Endothelial cell of umbilical vein (primary cell): ENCODE results near the gene APOBEC3A. TPM values are rescaled to one million over a fixed set of nuclear protein-coding genes. Genes with fewer than 3 reads are reported as not detected.

ENCODE experiments used
- BruUV-seq: library from RNA; stranded (reverse); fragments of 400-500 nt; replicated peaks from 2 replicates; lab custom pipeline; 2021; lab: Mats Ljungman, UMichigan
- CTCF ChIA-PET: fragments of 300-600, 350-600 bp; sonication (Branson Sonifier 250); formaldehyde crosslinking; loops from one replicate; lab custom pipeline; 2021; ENCODE audit warnings: antibody characterized with exemption, inconsistent platforms; lab: Charles Lee
- POLR2A ChIA-PET: fragments of 300-600, 350-600 bp; sonication (Branson Sonifier 250); formaldehyde crosslinking; loops from one replicate; lab custom pipeline; 2021; ENCODE audit warnings: antibody characterized with exemption, inconsistent platforms; lab: Charles Lee
- DNase-seq: peaks from one replicate; pipeline ENCODE4 v3.0.0-alpha.2; 2011; ENCODE audit warnings: low read depth, low spot score
- FAIRE-seq: peaks from 2 replicates; lab custom pipeline; 2011; peaks lifted over from hg19 to GRCh38; lab: Jason Lieb, UNC
- H2AFZ ChIP-seq: 2 replicates; pipeline ENCODE4 v1.6.0; 2012; ENCODE audit warnings: low read depth, low read length, control low read depth, inconsistent platforms
- H3K27ac ChIP-seq: 2 replicates; pipeline ENCODE4 v1.5.1; 2011; ENCODE audit warnings: low read depth, mild to moderate bottlenecking, control low read depth, low read length, moderate library complexity; ENCODE audit not compliant: insufficient read depth
- H3K27me3 ChIP-seq, 2 experiments: 2 replicates each; pipeline versions ENCODE4 v1.6.0 to v1.6.1; 2011; ENCODE audit warnings: low read length in 2 of 2, mixed read lengths in 1 of 2; ENCODE audit not compliant: control insufficient read depth in 2 of 2, insufficient read depth in 2 of 2
- H3K36me3 ChIP-seq, 2 experiments: 2 replicates in 1 of 2; 3 replicates in 1 of 2; pipeline ENCODE4 v1.5.1; 2011; ENCODE audit warnings: low read length in 2 of 2, mild to moderate bottlenecking in 1 of 2, moderate library complexity in 1 of 2; ENCODE audit not compliant: control insufficient read depth in 2 of 2, insufficient read depth in 2 of 2; ENCODE audit errors: extremely low read depth in 1 of 2
- H3K4me1 ChIP-seq: 3 replicates; pipeline ENCODE4 v1.5.1; 2011; ENCODE audit warnings: mild to moderate bottlenecking, low read length; ENCODE audit not compliant: control insufficient read depth, insufficient read depth; ENCODE audit errors: extremely low read depth
- H3K4me2 ChIP-seq: 2 replicates; pipeline ENCODE4 v1.6.1; 2011; ENCODE audit warnings: low read length, control low read depth, mixed read lengths; ENCODE audit not compliant: insufficient read depth
- H3K4me3 ChIP-seq, 3 experiments: fragments of 200-600 bp in 1 of 3; sonication (generic), shearing (Covaris generic) in 1 of 3; replicated peaks in 1 of 3; 2 replicates each; pipeline ENCODE4 v1.5.1; 2011 to 2016; ENCODE audit warnings: control low read depth in 3 of 3, low read length in 3 of 3, mild to moderate bottlenecking in 2 of 3, inconsistent platforms in 1 of 3, low read depth in 1 of 3, moderate library complexity in 1 of 3; ENCODE audit not compliant: insufficient read depth in 1 of 3
- H3K79me2 ChIP-seq: 2 replicates; pipeline ENCODE4 v1.6.0; 2012; ENCODE audit warnings: low read length, inconsistent platforms; ENCODE audit not compliant: control insufficient read depth, insufficient read depth
- H3K9ac ChIP-seq: replicated peaks from 2 replicates; pipeline ENCODE3; 2011; ENCODE audit warnings: low read length, control low read depth; ENCODE audit not compliant: insufficient read depth; ENCODE audit errors: extremely low read depth
- H3K9me1 ChIP-seq: replicated peaks from 3 replicates; pipeline ENCODE4 v1.6.0; 2011; ENCODE audit warnings: mild to moderate bottlenecking, low read length; ENCODE audit not compliant: control insufficient read depth, insufficient read depth; ENCODE audit errors: extremely low read depth
- H3K9me3 ChIP-seq: replicated peaks from 2 replicates; pipeline ENCODE4 v1.5.1; 2012; ENCODE audit warnings: low read length, inconsistent platforms; ENCODE audit not compliant: control insufficient read depth, insufficient read depth
- H4K20me1 ChIP-seq: replicated peaks from 2 replicates; pipeline ENCODE3; 2011; ENCODE audit warnings: mild to moderate bottlenecking, low read length; ENCODE audit not compliant: control insufficient read depth, insufficient read depth; ENCODE audit errors: extremely low read depth
- CTCF ChIP-seq, 2 donors: IDR thresholded peaks; 1 replicate in 1 of 2; 2 replicates in 1 of 2; pipeline ENCODE4 v1.5.1; 2011; ENCODE audit warnings: low read length in 2 of 2, mild to moderate bottlenecking in 2 of 2, moderate library complexity in 2 of 2, control low read depth in 1 of 2, inconsistent platforms in 1 of 2, low read depth in 1 of 2; ENCODE audit not compliant: insufficient read depth in 1 of 2; ENCODE audit errors: extremely low read depth in 1 of 2
- EZH2 ChIP-seq: IDR thresholded peaks from 2 replicates; pipeline ENCODE4 v1.6.1; 2012; ENCODE audit warnings: borderline replicate concordance, low read depth, mild to moderate bottlenecking, moderate library complexity, low read length, inconsistent platforms; ENCODE audit not compliant: severe bottlenecking
- FOS ChIP-seq: IDR thresholded peaks from 2 replicates; pipeline ENCODE4 v1.6.1; 2011; ENCODE audit warnings: mild to moderate bottlenecking, low read length, moderate library complexity, borderline replicate concordance; ENCODE audit not compliant: insufficient read depth
- GATA2 ChIP-seq: IDR thresholded peaks from 2 replicates; pipeline ENCODE4 v1.7.0; 2011; ENCODE audit warnings: low read depth, mild to moderate bottlenecking, moderate library complexity, mixed read lengths, low read length; ENCODE audit not compliant: insufficient read length, insufficient read depth
- JUN ChIP-seq: IDR thresholded peaks from 2 replicates; pipeline ENCODE4 v1.6.1; 2011; ENCODE audit warnings: borderline replicate concordance, low read depth; ENCODE audit not compliant: insufficient read length, insufficient read depth
- MAX ChIP-seq: IDR thresholded peaks from 2 replicates; pipeline ENCODE4 v1.6.1; 2011; ENCODE audit not compliant: insufficient read depth, insufficient read length
- MYC ChIP-seq: IDR thresholded peaks from one replicate; pipeline ENCODE4 v1.6.1; 2011; ENCODE audit warnings: mild to moderate bottlenecking, low read depth, low read length
- POLR2A ChIP-seq: IDR thresholded peaks from 2 replicates; pipeline ENCODE4 v1.6.1; 2012; ENCODE audit warnings: low read depth, mild to moderate bottlenecking, control low read depth, low read length
- POLR2AphosphoS5 ChIP-seq: IDR thresholded peaks from 2 replicates; pipeline ENCODE4 v1.6.1; 2012; ENCODE audit warnings: low read depth, mild to moderate bottlenecking, control low read depth, low read length, moderate library complexity; ENCODE audit not compliant: insufficient read depth
- dilution Hi-C: fragments of 300-500 bp; cut with MboI; formaldehyde crosslinking; loops from one replicate; pipeline ENCODE4 v1.15.0; 2019; ENCODE audit warnings: low sequenced_read_pairs; ENCODE audit not compliant: extremely low pct_ligation_motif_present
- intact Hi-C: fragments of 100-400 bp; cut with micrococcal nuclease; formaldehyde crosslinking; loops from one replicate; pipeline ENCODE4 v1.10.0; 2022
- polyA plus RNA-seq, 4 experiments: library from polyadenylated mRNA; depleted of rRNA in 3 of 4; stranded (reverse) in 3 of 4; unstranded in 1 of 4; fragments of >200 nt; gene quantifications; 2 replicates each; pipeline versions ENCODE4 v1.2.1 to v1.2.3, GENCODE V29; 2011 to 2012; ENCODE audit warnings: missing spikeins in 1 of 4
- total RNA-seq: library from RNA; stranded (reverse); gene quantifications from 2 replicates; pipeline ENCODE4 v1.2.3, GENCODE V29; 2021

The APOBEC3A gene
- total and polyA plus RNA-seq, 2 donors (not counting 3 experiments of a cell fraction or from before 2014, with no cell fraction given), result not detected

GRCh38 chr22:38966380-38966702 lies 8.9 kb downstream of the APOBEC3A start:
- POLR2A ChIA-PET, result no interaction called here
- Histone ChIP-seq H3K9me1 (no peaks in the 10 kb centered on the region), H3K9ac (no peak overlapping the region), H3K27me3 (peaks cover 0 to 2% of the 10 kb centered on the region in 2 experiments), H4K20me1 (no peaks in the 10 kb centered on the region), H2AFZ (no peak overlapping the region), H3K79me2 (no peaks in the 10 kb centered on the region), H3K9me3 (no peaks in the 10 kb centered on the region), H3K4me3 (no peak overlapping the region), H3K4me1 (no peaks in the 10 kb centered on the region), H3K27ac (no peak overlapping the region), H3K4me2 (no peak overlapping the region), H3K36me3 (no peaks in the 10 kb centered on the region)
- intact Hi-C loops, result no loop called here
- dilution Hi-C loops, result no loop called here
- BruUV-seq, result no TSS peak
- CTCF ChIA-PET, result interaction anchor here (0.8 to 1.1 kb wide), 3 partner anchors 96 to 142 kb away, joined by 3 to 5 read pairs (median 3); no protein-coding TSS in a partner anchor
- TF ChIP-seq POLR2AphosphoS5 (no peak), GATA2 (no peak), JUN (no peak), POLR2A (no peak), MAX (no peak), FOS (no peak), MYC (no peak), CTCF (IDR thresholded peaks at IDR 0.05; ENCODE audit: extremely low read depth in 1 of 2, insufficient read depth in 1 of 2, low read depth in 1 of 2, low read length in 2 of 2) (no peak), EZH2 (no peak)
- DNase-seq (no peak), FAIRE-seq (no peak)
